ENCODE measurements around the gene BCL11B. TPM values are rescaled to one million over a fixed set of nuclear protein-coding genes. Genes with fewer than 3 reads are reported as not detected.

BCL11B gene
- total and polyA plus RNA-seq, 2 of the 8 experiments (the other 6 are each of a cell fraction or from before 2014, with no cell fraction given), result 0.63 to 5.9 TPM

DNA sequence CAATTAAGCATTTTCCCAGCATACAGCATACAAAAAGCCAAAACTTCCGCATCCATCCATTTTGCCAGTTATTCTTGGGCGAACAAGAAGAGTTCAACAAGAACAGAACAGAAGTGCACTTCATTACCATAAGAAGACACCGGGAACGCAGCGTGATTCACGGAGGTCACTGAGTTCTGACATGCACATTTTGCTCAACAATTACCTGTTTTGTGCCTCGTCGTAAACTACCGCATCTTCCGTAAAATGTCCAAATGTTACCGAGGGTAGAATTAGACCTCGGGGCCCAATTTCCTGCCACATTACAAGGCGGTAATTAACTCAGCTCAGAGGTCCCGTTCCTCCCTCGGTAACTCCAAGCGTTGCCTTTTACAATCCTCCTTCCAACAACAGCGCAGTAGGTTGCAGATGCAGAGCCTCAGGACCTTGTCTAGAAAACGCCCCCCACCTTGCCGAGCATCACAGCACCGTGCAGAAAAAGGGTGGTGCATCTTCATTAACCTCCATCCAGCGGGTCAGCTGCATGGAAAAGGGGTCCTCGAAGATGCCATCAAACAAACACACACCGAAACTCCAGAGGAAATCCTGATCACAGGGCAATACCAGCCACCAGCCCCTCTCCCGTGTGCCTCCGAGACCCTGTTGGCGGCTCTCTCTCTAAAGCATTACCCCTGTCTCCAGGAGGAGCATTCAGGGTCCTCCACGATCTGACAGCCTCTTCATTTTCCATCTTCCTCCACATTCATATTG lies 125.2 kb downstream of the BCL11B start (continued):
- TF ChIP-seq, protein P1, sequence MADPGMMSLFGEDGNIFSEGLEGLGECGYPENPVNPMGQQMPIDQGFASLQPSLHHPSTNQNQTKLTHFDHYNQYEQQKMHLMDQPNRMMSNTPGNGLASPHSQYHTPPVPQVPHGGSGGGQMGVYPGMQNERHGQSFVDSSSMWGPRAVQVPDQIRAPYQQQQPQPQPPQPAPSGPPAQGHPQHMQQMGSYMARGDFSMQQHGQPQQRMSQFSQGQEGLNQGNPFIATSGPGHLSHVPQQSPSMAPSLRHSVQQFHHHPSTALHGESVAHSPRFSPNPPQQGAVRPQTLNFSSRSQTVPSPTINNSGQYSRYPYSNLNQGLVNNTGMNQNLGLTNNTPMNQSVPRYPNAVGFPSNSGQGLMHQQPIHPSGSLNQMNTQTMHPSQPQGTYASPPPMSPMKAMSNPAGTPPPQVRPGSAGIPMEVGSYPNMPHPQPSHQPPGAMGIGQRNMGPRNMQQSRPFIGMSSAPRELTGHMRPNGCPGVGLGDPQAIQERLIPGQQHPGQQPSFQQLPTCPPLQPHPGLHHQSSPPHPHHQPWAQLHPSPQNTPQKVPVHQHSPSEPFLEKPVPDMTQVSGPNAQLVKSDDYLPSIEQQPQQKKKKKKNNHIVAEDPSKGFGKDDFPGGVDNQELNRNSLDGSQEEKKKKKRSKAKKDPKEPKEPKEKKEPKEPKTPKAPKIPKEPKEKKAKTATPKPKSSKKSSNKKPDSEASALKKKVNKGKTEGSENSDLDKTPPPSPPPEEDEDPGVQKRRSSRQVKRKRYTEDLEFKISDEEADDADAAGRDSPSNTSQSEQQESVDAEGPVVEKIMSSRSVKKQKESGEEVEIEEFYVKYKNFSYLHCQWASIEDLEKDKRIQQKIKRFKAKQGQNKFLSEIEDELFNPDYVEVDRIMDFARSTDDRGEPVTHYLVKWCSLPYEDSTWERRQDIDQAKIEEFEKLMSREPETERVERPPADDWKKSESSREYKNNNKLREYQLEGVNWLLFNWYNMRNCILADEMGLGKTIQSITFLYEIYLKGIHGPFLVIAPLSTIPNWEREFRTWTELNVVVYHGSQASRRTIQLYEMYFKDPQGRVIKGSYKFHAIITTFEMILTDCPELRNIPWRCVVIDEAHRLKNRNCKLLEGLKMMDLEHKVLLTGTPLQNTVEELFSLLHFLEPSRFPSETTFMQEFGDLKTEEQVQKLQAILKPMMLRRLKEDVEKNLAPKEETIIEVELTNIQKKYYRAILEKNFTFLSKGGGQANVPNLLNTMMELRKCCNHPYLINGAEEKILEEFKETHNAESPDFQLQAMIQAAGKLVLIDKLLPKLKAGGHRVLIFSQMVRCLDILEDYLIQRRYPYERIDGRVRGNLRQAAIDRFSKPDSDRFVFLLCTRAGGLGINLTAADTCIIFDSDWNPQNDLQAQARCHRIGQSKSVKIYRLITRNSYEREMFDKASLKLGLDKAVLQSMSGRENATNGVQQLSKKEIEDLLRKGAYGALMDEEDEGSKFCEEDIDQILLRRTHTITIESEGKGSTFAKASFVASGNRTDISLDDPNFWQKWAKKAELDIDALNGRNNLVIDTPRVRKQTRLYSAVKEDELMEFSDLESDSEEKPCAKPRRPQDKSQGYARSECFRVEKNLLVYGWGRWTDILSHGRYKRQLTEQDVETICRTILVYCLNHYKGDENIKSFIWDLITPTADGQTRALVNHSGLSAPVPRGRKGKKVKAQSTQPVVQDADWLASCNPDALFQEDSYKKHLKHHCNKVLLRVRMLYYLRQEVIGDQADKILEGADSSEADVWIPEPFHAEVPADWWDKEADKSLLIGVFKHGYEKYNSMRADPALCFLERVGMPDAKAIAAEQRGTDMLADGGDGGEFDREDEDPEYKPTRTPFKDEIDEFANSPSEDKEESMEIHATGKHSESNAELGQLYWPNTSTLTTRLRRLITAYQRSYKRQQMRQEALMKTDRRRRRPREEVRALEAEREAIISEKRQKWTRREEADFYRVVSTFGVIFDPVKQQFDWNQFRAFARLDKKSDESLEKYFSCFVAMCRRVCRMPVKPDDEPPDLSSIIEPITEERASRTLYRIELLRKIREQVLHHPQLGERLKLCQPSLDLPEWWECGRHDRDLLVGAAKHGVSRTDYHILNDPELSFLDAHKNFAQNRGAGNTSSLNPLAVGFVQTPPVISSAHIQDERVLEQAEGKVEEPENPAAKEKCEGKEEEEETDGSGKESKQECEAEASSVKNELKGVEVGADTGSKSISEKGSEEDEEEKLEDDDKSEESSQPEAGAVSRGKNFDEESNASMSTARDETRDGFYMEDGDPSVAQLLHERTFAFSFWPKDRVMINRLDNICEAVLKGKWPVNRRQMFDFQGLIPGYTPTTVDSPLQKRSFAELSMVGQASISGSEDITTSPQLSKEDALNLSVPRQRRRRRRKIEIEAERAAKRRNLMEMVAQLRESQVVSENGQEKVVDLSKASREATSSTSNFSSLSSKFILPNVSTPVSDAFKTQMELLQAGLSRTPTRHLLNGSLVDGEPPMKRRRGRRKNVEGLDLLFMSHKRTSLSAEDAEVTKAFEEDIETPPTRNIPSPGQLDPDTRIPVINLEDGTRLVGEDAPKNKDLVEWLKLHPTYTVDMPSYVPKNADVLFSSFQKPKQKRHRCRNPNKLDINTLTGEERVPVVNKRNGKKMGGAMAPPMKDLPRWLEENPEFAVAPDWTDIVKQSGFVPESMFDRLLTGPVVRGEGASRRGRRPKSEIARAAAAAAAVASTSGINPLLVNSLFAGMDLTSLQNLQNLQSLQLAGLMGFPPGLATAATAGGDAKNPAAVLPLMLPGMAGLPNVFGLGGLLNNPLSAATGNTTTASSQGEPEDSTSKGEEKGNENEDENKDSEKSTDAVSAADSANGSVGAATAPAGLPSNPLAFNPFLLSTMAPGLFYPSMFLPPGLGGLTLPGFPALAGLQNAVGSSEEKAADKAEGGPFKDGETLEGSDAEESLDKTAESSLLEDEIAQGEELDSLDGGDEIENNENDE (IDR thresholded peaks at IDR 0.05; ENCODE audit: insufficient replicate concordance, low read length), result no peak
- TF ChIP-seq CHD1 (IDR thresholded peaks at IDR 0.05; ENCODE audit: low read depth, low read length) (no peak), CEBPB (IDR thresholded peaks at IDR 0.05; ENCODE audit: low read depth, low read length) (no peak), NANOG (IDR thresholded peaks at IDR 0.05; ENCODE audit: insufficient read depth, low read depth, low read length, poor library complexity, severe bottlenecking) (no peak), CBX8 (IDR thresholded peaks at IDR 0.05; ENCODE audit: borderline replicate concordance, low read depth, low read length) (no peak), SIX5 (IDR thresholded peaks at IDR 0.05; ENCODE audit: low read depth, low read length) (no peak), BACH1 (IDR thresholded peaks at IDR 0.05; ENCODE audit: low read length) (no peak), RXRA (IDR thresholded peaks at IDR 0.05; ENCODE audit: insufficient read depth, low read depth, low read length) (no peak)
- TF ChIP-seq, protein P2, sequence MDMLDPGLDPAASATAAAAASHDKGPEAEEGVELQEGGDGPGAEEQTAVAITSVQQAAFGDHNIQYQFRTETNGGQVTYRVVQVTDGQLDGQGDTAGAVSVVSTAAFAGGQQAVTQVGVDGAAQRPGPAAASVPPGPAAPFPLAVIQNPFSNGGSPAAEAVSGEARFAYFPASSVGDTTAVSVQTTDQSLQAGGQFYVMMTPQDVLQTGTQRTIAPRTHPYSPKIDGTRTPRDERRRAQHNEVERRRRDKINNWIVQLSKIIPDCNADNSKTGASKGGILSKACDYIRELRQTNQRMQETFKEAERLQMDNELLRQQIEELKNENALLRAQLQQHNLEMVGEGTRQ (IDR thresholded peaks at IDR 0.05; ENCODE audit: low read length), result no peak

Measured in H1 (cell line).